HG02798 (cell line): ENCODE data around the gene NFASC.

Experiments used
- ATAC-seq: cut with Tn5 transposase; IDR thresholded peaks from one replicate; pipeline ENCODE4 v1.9.1; 2021; ENCODE audit warnings: mild to moderate bottlenecking; ENCODE audit not compliant: unreplicated experiment, poor library complexity

Gene NFASC

GRCh38 chr1:204854286-204854685 is 16.4 kb upstream of the NFASC start:
- no peak for ATAC-seq

- no peak for ATAC-seq
These were observed 12.3 kb upstream of the NFASC start for GRCh38 chr1:204858363-204858821.

GRCh38 chr1:204859861-204860267 is 10.8 kb upstream of the NFASC start:
- no peak for ATAC-seq

- no peak for ATAC-seq
These were observed 7.6 kb upstream of the NFASC start for GRCh38 chr1:204863024-204863423.

GRCh38 chr1:204863730-204864129 is 6.9 kb upstream of the NFASC start:
- no peak for ATAC-seq

- ATAC-seq = no peak
These were observed 4.5 kb upstream of the NFASC start for GRCh38 chr1:204866051-204866596.

- no peak for ATAC-seq
These were observed 3.5 kb upstream of the NFASC start for GRCh38 chr1:204867203-204867602.

GRCh38 chr1:204867666-204868339 is 2.9 kb upstream of the NFASC start:
- no peak for ATAC-seq

- no peak for ATAC-seq
These were observed 2.3 kb upstream of the NFASC start for GRCh38 chr1:204868340-204868700.

- no peak for ATAC-seq
These were observed 1.6 kb upstream of the NFASC start for GRCh38 chr1:204869097-204869496.

- no peak for ATAC-seq
These were observed 859 bp downstream of the NFASC start for GRCh38 chr1:204871405-204872037.

GRCh38 chr1:204872262-204872881 is 1.7 kb downstream of the NFASC start:
- no peak for ATAC-seq

- no peak for ATAC-seq
These were observed 2.5 kb downstream of the NFASC start for GRCh38 chr1:204873176-204873575.

GRCh38 chr1:204873714-204874113 is 3.1 kb downstream of the NFASC start:
- no peak for ATAC-seq

GRCh38 chr1:204874274-204874673 is 3.6 kb downstream of the NFASC start:
- ATAC-seq = no peak

GRCh38 chr1:204875255-204875654 is 4.6 kb downstream of the NFASC start:
- no peak for ATAC-seq

- no peak for ATAC-seq
These were observed 8.1 kb downstream of the NFASC start for GRCh38 chr1:204878621-204879234.

GRCh38 chr1:204879351-204879750 is 8.7 kb downstream of the NFASC start:
- ATAC-seq = no peak

GRCh38 chr1:204880906-204881305 is 10.2 kb downstream of the NFASC start:
- no peak for ATAC-seq

GRCh38 chr1:204882479-204882878 is 11.8 kb downstream of the NFASC start:
- no peak for ATAC-seq

- ATAC-seq = no peak
These were observed 12.7 kb downstream of the NFASC start for GRCh38 chr1:204883405-204883804.
